22Rv1 (cell line): ENCODE results near the gene TEX35.

Experiments used
- H3K27ac ChIP-seq: fragments of 450-650 bp; 2 replicates; pipeline ENCODE4 v1.5.1; 2017
- ZFX ChIP-seq: fragments of 450-650 bp; IDR thresholded peaks from 2 replicates; pipeline ENCODE4 v1.6.1; 2017; ENCODE audit warnings: antibody characterized with exemption, borderline replicate concordance
- TF ChIP-seq, protein P1 (sequence below): fragments of 450-650 bp; IDR thresholded peaks from 2 replicates; pipeline ENCODE4 v1.5.1; 2017; ENCODE audit warnings: mild to moderate bottlenecking

TEX35 gene

DNA sequence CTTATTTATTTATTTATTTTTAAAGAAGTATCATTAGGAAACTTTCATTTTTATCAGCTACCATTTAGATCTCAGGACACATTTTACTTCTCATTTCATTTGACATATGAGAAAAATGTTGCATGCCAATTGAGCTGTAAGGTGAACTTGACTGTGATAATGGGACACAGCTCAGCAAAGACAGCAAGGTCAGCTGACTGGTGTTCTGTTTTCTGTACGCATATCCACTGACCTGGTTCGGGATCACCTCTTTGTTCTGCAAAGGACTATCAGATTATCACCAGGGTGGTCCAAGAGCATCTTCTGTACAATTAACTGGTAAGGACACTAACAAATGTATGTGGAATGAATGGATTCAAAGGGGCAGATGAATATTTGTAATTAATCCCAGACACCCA, 51.9 kb downstream of the TEX35 start:
- no peak overlapping the region for H3K27ac ChIP-seq
- TF ChIP-seq, protein P1, sequence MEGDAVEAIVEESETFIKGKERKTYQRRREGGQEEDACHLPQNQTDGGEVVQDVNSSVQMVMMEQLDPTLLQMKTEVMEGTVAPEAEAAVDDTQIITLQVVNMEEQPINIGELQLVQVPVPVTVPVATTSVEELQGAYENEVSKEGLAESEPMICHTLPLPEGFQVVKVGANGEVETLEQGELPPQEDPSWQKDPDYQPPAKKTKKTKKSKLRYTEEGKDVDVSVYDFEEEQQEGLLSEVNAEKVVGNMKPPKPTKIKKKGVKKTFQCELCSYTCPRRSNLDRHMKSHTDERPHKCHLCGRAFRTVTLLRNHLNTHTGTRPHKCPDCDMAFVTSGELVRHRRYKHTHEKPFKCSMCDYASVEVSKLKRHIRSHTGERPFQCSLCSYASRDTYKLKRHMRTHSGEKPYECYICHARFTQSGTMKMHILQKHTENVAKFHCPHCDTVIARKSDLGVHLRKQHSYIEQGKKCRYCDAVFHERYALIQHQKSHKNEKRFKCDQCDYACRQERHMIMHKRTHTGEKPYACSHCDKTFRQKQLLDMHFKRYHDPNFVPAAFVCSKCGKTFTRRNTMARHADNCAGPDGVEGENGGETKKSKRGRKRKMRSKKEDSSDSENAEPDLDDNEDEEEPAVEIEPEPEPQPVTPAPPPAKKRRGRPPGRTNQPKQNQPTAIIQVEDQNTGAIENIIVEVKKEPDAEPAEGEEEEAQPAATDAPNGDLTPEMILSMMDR, result no peak
- TF ChIP-seq ZFX, result no peak

DNA sequence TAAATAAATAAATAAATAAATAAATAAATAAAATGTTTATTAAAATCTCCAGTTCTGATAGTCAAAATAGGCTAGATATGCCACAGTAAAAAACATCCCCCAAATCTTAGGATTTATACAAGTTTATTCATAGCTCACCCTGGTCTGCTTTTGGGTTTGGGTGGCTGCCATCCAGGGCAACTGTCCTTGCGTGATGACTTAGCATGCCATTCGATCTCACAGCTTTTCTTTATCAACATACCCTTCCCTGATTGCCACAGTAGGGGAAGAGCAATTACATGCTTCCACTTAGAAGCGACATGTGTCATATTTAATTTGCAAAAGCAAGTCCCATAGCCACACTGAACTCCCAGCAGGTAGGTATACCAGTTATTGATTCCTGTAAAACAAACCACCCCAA, 52.7 kb downstream of the TEX35 start:
- TF ChIP-seq, protein P1, result no peak
- TF ChIP-seq ZFX, result no peak
- H3K27ac ChIP-seq, result no peak overlapping the region

DNA sequence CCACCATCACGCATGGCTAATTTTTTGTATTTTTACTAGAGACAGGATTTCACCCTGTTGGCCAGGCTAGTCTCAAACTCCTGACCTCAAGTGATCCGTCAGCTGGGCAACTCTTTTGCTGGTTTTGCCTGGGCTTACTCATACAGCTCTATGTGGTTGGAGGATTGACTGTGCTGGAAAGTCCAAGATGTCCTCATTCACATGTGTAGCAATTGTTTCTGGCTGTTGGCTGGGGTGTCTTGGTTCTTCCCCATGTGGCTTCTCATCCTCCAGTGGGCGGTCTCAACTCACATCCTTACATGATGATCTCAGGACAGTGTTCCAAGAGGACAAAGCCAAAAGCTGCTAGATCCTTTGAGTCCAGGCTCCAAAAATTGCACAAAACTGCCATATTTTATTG, 53.3 kb downstream of the TEX35 start:
- no peak for TF ChIP-seq ZFX
- no peak overlapping the region for H3K27ac ChIP-seq

DNA sequence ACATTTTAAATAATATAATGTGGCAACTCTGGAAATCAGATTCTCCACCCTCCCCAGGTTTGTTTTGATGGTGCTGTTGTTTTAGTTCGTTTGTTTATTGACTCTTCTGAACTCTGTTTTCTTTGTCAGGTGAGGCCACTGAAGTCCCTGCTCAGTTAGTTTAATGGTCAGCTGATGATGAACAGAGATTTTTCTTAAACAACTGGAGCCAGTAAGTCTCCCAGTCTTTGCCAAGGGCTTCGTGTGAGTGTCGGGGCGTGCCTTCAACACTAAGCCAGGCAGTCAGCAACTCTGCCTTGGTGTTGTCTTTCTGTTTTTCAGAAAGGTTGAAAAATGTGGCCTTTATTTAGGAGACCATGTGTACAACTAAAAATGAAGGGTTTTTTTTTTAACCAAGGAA, 58.9 kb downstream of the TEX35 start:
- no peak for TF ChIP-seq ZFX
- TF ChIP-seq, protein P1, result no peak
- H3K27ac ChIP-seq, result peak overlapping the region; percentile 37
